ENCODE results near the gene ADCY3. TPM values are rescaled to one million over a fixed set of nuclear protein-coding genes. Genes with fewer than 3 reads are reported as not detected.

ADCY3 gene
- total RNA-seq, 3 donors from 2014 or later: 29.3 to 89.1 (median 56.1) TPM

DNA sequence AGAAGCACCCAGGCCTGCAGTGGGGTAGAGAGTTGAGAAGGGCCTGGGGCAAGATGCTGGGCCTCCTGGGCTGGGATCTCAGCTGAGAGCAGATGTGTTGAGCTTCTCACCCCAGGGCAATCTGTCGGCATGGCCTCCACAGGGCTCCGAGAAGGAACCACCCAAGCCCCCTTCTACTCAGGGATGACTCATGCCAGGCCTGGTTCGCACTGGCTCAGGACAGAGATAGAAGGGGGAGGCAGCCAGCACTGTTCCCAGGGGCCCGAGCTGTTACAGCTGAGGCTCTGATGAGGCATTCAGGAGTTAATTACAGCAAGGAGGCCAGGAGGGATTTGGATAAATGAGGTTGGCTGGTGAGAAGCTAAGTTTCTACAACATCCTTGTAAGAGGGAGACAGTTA is 64.3 kb downstream of the ADCY3 start:
- no peaks in the 10 kb centered on the region for H3K9me3 ChIP-seq
- DNase-seq (ENCODE audit: low spot score in 2 of 2): no peak
- no peaks in the 10 kb centered on the region for H3K36me3 ChIP-seq
- no peak overlapping the region for H3K4me3 ChIP-seq
- peak overlapping the region; percentile 40 to 88 for H3K27ac ChIP-seq
- no peaks in the 10 kb centered on the region for H3K27me3 ChIP-seq
- TF ChIP-seq POLR2AphosphoS5 (IDR thresholded peaks at IDR 0.05) (peak in 1 of 3 donors; percentile 52), POLR2A (IDR thresholded peaks at IDR 0.05) (no peak)
- TF ChIP-seq, protein P1, sequence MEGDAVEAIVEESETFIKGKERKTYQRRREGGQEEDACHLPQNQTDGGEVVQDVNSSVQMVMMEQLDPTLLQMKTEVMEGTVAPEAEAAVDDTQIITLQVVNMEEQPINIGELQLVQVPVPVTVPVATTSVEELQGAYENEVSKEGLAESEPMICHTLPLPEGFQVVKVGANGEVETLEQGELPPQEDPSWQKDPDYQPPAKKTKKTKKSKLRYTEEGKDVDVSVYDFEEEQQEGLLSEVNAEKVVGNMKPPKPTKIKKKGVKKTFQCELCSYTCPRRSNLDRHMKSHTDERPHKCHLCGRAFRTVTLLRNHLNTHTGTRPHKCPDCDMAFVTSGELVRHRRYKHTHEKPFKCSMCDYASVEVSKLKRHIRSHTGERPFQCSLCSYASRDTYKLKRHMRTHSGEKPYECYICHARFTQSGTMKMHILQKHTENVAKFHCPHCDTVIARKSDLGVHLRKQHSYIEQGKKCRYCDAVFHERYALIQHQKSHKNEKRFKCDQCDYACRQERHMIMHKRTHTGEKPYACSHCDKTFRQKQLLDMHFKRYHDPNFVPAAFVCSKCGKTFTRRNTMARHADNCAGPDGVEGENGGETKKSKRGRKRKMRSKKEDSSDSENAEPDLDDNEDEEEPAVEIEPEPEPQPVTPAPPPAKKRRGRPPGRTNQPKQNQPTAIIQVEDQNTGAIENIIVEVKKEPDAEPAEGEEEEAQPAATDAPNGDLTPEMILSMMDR (IDR thresholded peaks at IDR 0.05): no peak
- peaks cover 0 to 9% of the 10 kb centered on the region in 2 donors for H3K4me1 ChIP-seq
- intact Hi-C loops (cut with DNase I; ENCODE audit: low total_unique reads): no loop called here

DNA sequence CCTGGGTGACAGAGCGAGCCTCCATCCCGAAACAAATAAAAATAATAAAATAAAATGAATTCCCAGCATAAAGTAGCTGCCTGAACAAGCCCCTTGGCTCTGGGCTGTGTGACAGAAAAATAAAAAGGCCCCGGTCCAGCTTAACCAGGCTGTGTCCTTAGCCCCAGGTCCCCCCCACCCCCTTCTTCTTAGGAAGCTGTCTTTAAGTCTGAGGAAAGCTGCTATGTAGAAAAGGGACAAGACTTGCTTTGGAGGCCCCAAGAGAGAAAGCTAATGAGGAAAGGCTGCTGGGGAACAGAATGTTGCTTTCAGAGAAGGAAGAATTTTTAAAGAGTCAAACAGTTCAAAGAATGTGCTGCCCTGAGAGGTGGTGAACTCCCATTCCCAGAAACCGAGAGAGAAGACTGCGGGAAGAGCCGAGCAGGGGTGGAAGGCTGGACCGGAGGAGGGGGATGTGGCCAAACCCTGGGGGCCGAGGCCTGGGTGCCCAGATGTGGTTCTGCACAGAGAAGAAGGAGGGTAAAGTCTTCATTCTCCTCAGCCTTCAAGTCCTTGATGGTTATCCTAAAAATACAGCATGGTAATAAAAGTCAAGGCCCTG is 64.9 kb downstream of the ADCY3 start:
- intact Hi-C loops (cut with DNase I; ENCODE audit: low total_unique reads): no loop called here

DNA sequence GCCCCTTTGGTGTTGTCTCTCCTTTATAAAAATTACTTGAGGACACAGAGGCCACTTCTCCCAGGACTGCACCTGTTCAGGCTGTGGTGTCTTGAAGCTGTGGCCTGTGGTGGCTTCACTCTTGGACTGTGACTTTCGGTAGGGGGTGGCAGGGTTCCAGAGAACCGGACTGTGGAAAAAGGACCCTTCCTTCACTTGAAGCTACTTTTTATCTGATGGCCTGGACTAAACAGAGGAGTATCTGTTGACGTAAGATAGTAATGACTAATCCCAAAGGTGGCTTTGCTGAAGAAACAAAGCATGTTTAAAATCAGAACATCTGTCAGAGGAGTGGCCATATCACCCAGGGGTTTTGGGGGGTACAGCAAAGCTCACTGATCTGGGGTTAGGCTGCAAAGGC is 66.0 kb downstream of the ADCY3 start:
- intact Hi-C loops (cut with DNase I; ENCODE audit: low total_unique reads): no loop called here
- no peak for DNase-seq (ENCODE audit: low spot score in 2 of 2)
- H3K9me3 ChIP-seq: no peaks in the 10 kb centered on the region
- no peak overlapping the region for H3K4me3 ChIP-seq
- no peaks in the 10 kb centered on the region for H3K36me3 ChIP-seq
- TF ChIP-seq POLR2A (IDR thresholded peaks at IDR 0.05): no peak
- TF ChIP-seq POLR2AphosphoS5 (IDR thresholded peaks at IDR 0.05): no peak
- TF ChIP-seq, protein P1 (IDR thresholded peaks at IDR 0.05): no peak
- H3K27me3 ChIP-seq: no peaks in the 10 kb centered on the region
- peaks cover 3 to 9% of the 10 kb centered on the region in 2 donors for H3K4me1 ChIP-seq
- peak overlapping the region; percentile 40 to 89 for H3K27ac ChIP-seq

More for the DNA sequence above, 64.9 kb downstream of the ADCY3 start:
- TF ChIP-seq POLR2AphosphoS5 (IDR thresholded peaks at IDR 0.05): peak in 1 of 3 donors; percentile 55
- TF ChIP-seq, protein P1 (IDR thresholded peaks at IDR 0.05): no peak
- no peak overlapping the region for H3K4me3 ChIP-seq
- peak overlapping the region; percentile 40 to 89 for H3K27ac ChIP-seq
- H3K9me3 ChIP-seq: no peaks in the 10 kb centered on the region
- H3K27me3 ChIP-seq: no peaks in the 10 kb centered on the region
- peaks cover 0 to 9% of the 10 kb centered on the region in 2 donors for H3K4me1 ChIP-seq
- no peak for DNase-seq (ENCODE audit: low spot score in 2 of 2)
- no peaks in the 10 kb centered on the region for H3K36me3 ChIP-seq

DNA sequence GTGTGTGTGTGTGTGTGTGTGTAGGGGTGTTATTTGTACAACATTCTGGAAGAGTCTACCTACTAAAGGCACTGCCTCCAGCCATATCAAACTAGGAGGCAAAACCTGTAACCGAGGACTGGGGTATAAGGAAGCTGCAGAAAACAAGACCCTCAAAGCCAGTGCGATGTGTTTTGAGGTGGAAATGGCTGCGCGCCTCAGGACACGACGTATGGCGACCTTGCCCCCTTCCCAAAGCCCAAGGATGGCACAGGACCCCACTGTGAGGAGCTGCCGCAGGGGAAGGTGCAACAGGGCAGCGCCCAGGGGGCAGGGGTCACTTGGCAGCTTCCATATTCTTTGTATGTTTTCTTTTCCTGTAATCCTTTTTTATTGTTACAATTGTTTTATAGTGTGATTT is 67.0 kb downstream of the ADCY3 start:
- peaks cover 3 to 9% of the 10 kb centered on the region in 2 donors for H3K4me1 ChIP-seq
- H3K4me3 ChIP-seq: no peak overlapping the region
- no peaks in the 10 kb centered on the region for H3K36me3 ChIP-seq
- TF ChIP-seq POLR2AphosphoS5 (IDR thresholded peaks at IDR 0.05) (no peak), POLR2A (IDR thresholded peaks at IDR 0.05) (no peak)
- TF ChIP-seq, protein P1 (IDR thresholded peaks at IDR 0.05): no peak
- H3K27me3 ChIP-seq: no peaks in the 10 kb centered on the region
- peak overlapping the region in 1 of 2 donors; percentile 43 for H3K27ac ChIP-seq
- intact Hi-C loops (cut with DNase I; ENCODE audit: low total_unique reads): no loop called here
- DNase-seq (ENCODE audit: low spot score in 2 of 2): no peak
- no peaks in the 10 kb centered on the region for H3K9me3 ChIP-seq

DNA sequence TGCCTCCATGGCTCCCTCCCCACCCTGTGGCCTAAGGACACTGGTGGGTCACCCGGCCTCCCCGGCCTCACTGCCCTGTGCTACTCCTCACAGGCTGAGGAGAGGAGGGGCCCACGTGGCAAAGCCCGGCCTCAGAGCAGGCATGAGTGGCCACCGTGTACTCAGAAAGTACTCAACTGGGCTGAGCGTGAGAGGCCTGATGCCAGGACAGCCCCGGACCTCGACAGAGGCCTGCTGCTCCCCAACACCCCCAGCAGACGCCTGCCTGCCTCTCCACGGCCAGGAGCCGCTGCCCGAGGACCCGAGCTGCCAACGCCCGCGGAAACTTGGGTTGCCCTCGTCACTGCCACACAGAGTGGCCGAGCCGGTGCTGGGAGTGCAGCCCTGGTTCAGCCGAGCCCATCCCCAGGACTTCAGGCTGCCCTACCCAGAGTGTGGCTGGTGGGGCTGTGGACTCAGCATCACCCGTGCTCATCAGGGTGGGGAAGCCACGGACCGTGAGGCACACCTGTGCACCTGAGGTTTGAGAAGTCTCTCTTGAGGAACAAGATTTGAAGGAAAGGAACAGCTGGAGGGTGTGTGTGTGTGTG is 67.5 kb downstream of the ADCY3 start:
- no peak for TF ChIP-seq POLR2A (IDR thresholded peaks at IDR 0.05)
- TF ChIP-seq POLR2AphosphoS5 (IDR thresholded peaks at IDR 0.05): no peak
- TF ChIP-seq, protein P1 (IDR thresholded peaks at IDR 0.05): no peak
- H3K36me3 ChIP-seq: no peaks in the 10 kb centered on the region
- peaks cover 3 to 9% of the 10 kb centered on the region in 2 donors for H3K4me1 ChIP-seq
- H3K27me3 ChIP-seq: no peaks in the 10 kb centered on the region
- intact Hi-C loops (cut with DNase I; ENCODE audit: low total_unique reads): no loop called here
- H3K9me3 ChIP-seq: no peaks in the 10 kb centered on the region
- no peak for DNase-seq (ENCODE audit: low spot score in 2 of 2)
- no peak overlapping the region for H3K4me3 ChIP-seq
- H3K27ac ChIP-seq: peak overlapping the region in 1 of 2 donors; percentile 43

Measured in breast epithelium (tissue), 4 donors.